ENCODE data around the gene FCRL3.
"Not testable (repeated sequence)": the region's sequence is repeated elsewhere in the genome, so short reads cannot be mapped to it uniquely, and the experiment has no call there.

FCRL3 gene

GRCh38 chr1:157700732-157701131 lies at the start of gene FCRL3:
FCRL3 (minus strand) TSS chr1:157700769; CDS start chr1:157700489, 280 bp downstream.
- DNase-seq = no peak

GRCh38 chr1:157748262-157748817 lies 47.8 kb upstream of the FCRL3 start:
- no peak for DNase-seq

- DNase-seq = no peak
Observed at GRCh38 chr1:157739229-157739901, 38.8 kb upstream of the FCRL3 start.

- not testable (repeated sequence) for DNase-seq
Observed at GRCh38 chr1:157735991-157736390, 35.4 kb upstream of the FCRL3 start.

- DNase-seq = no peak
Observed at GRCh38 chr1:157734321-157734720, 33.8 kb upstream of the FCRL3 start.

GRCh38 chr1:157732755-157733154 lies 32.2 kb upstream of the FCRL3 start:
- no peak for DNase-seq

GRCh38 chr1:157725221-157725577 lies 24.6 kb upstream of the FCRL3 start:
- DNase-seq = no peak

- DNase-seq = no peak
Observed at GRCh38 chr1:157724537-157725220, 24.1 kb upstream of the FCRL3 start.

GRCh38 chr1:157723157-157723556 lies 22.6 kb upstream of the FCRL3 start:
- DNase-seq = no peak

GRCh38 chr1:157721985-157722384 lies 21.4 kb upstream of the FCRL3 start:
- no peak for DNase-seq

GRCh38 chr1:157715736-157716135 lies 15.2 kb upstream of the FCRL3 start:
- DNase-seq = no peak

- DNase-seq = no peak
Observed at GRCh38 chr1:157711802-157712201, 11.2 kb upstream of the FCRL3 start.

- no peak for DNase-seq
Observed at GRCh38 chr1:157704878-157705277, 4.3 kb upstream of the FCRL3 start.

GRCh38 chr1:157703981-157704380 lies 3.4 kb upstream of the FCRL3 start:
- DNase-seq = no peak

GRCh38 chr1:157702308-157702825 lies 1.8 kb upstream of the FCRL3 start:
- DNase-seq = no peak

- DNase-seq = no peak
Observed at GRCh38 chr1:157700305-157700704, 264 bp downstream of the FCRL3 start.

GRCh38 chr1:157697781-157698569 lies 2.6 kb downstream of the FCRL3 start:
- no peak for DNase-seq

GRCh38 chr1:157696966-157697628 lies 3.5 kb downstream of the FCRL3 start:
- no peak for DNase-seq

GRCh38 chr1:157695417-157695816 lies 5.2 kb downstream of the FCRL3 start:
- DNase-seq = no peak

- DNase-seq = peak; percentile 17
Observed at GRCh38 chr1:157691285-157691920, 9.2 kb downstream of the FCRL3 start.

- no peak for DNase-seq
Observed at GRCh38 chr1:157682710-157683437, 17.7 kb downstream of the FCRL3 start.

GRCh38 chr1:157678721-157679120 lies 21.8 kb downstream of the FCRL3 start:
- no peak for DNase-seq

Data from NCI-H2171 treated with DMSO at 0.1 percent for 48 hours (cell line).